Immature natural killer cell (primary cell): ENCODE data around the gene CALHM5. TPM values are rescaled to one million over a fixed set of nuclear protein-coding genes. Genes with fewer than 3 reads are reported as not detected.
A peak's percentile ranks its signal among the peaks of the same experiment; 100 is the strongest.

Source experiments
- DNase-seq, 3 donors: peaks; one replicate each; pipeline ENCODE4 v3.0.0; 2022; ENCODE audit warnings: mixed read lengths in 1 of 3
- H3K27ac Mint-ChIP-seq, 6 donors: one replicate each; pipeline ENCODE4 v1.8.0; 2020; ENCODE audit warnings: mixed read lengths in 6 of 6, mild to moderate bottlenecking in 5 of 6, inconsistent platforms in 4 of 6, moderate library complexity in 3 of 6
- H3K27me3 Mint-ChIP-seq, 3 donors: one replicate each; pipeline ENCODE4 v1.8.0; 2020 to 2021; ENCODE audit warnings: low read depth in 3 of 3, mild to moderate bottlenecking in 3 of 3, mixed read lengths in 3 of 3, moderate library complexity in 3 of 3, inconsistent platforms in 1 of 3
- H3K36me3 Mint-ChIP-seq, 3 donors: one replicate each; pipeline ENCODE4 v1.8.0; 2020; ENCODE audit warnings: mixed read lengths in 3 of 3, inconsistent platforms in 2 of 3, mild to moderate bottlenecking in 2 of 3
- H3K4me1 Mint-ChIP-seq, 2 donors: one replicate each; pipeline ENCODE4 v1.8.0; 2020; ENCODE audit warnings: inconsistent platforms in 2 of 2, mild to moderate bottlenecking in 2 of 2, mixed read lengths in 2 of 2, moderate library complexity in 1 of 2
- H3K4me3 Mint-ChIP-seq, 5 donors: one replicate each; pipeline ENCODE4 v1.8.0; 2020; ENCODE audit warnings: mild to moderate bottlenecking in 5 of 5, mixed read lengths in 5 of 5, inconsistent platforms in 3 of 5, moderate library complexity in 3 of 5
- H3K9me3 Mint-ChIP-seq, 6 donors: one replicate each; pipeline ENCODE4 v1.8.0; 2020; ENCODE audit warnings: mild to moderate bottlenecking in 6 of 6, mixed read lengths in 6 of 6, inconsistent platforms in 4 of 6, moderate library complexity in 3 of 6
- polyA plus RNA-seq, 3 donors: library from polyadenylated mRNA; unstranded; fragments of 300-500 nt; fragmentation: Illumina TruSeq; gene quantifications; one replicate each; pipeline ENCODE4 v1.2.3, GENCODE V29; 2021

The CALHM5 gene
- polyA plus RNA-seq, 3 donors from 2014 or later, result not detected

DNA sequence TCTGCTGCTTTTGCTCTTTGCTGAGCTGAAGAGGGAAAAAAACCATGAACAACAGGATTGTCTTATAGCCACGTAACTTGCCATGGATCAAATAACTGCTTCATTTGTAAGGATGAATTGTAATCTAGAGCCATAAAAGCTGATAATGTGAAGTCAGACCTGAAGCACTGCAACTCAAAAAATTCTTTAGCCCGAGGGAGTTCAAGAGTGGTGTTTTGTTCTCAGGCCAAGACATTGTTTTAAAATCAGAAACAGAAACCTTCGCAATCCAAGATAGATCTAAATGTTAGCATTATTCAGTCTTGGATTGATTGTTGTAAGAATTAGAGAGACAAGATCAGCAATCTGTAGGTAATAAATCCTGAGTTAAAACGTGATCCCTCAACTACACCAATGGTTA lies 34.2 kb downstream of the CALHM5 start, which contains the start of gene TRAPPC3L:
TRAPPC3L (minus strand) TSS at position 34 of the 400 bp plus-strand sequence. CDS start 170 bp downstream, outside the sequence.
- Mint-ChIP-seq H3K9me3 (peaks cover 0 to 2% (median 0%) of the 10 kb centered on the region in 6 donors), H3K36me3 (no peaks in the 10 kb centered on the region), H3K4me1 (no peaks in the 10 kb centered on the region), H3K4me3 (no peak within 1 kb of the TSS), H3K27ac (no peak within 1 kb of the TSS), H3K27me3 (peaks cover 0 to 6% (median 5%) of the 10 kb centered on the region in 3 donors)
- no peak for DNase-seq

DNA sequence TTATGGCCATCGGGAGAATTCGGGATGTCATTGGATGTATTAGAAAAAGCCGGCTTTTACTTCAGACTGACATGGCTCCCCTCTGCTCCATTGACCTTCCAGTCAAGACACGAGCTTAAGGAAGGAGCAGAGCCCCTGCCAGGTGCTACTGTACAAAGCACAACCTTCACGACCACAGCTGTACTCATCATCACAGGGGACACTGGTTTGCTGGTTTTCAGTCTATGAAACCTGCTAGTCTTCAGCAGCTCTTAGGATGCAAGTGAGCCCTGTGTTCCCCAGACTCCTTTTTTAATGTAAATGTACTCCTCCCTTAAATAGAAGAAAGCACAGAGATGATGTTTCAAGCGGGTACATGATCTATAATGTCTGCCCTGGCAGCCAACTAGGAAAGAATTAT lies 35.9 kb downstream of the CALHM5 start:
- DNase-seq, result no peak
- peaks cover 0 to 2% (median 0%) of the 10 kb centered on the region in 6 donors for H3K9me3 Mint-ChIP-seq
- no peaks in the 10 kb centered on the region for H3K4me1 Mint-ChIP-seq
- no peak overlapping the region for H3K27ac Mint-ChIP-seq
- H3K36me3 Mint-ChIP-seq, result no peaks in the 10 kb centered on the region
- H3K27me3 Mint-ChIP-seq, result peaks cover 0 to 10% (median 4%) of the 10 kb centered on the region in 3 donors
- no peak overlapping the region for H3K4me3 Mint-ChIP-seq

DNA sequence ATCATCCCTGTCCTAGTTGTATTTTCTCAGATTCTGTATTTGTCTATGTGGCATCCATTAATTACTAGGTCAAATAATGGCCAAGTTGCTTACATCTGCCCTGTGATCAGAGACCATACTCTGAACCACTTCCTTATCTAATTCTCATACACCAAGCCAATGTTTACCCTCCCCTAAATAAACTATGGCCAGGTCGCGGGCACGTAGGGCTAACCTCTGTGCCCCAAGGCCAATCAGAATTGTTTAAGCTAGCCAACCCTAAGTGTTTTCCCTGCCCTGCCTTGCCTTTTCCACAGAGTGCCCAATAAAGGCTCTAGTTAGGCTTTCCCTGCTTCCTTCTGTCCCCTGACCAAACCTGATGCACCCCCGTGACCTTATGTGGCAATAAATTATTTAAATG lies 39.4 kb downstream of the CALHM5 start:
- H3K27me3 Mint-ChIP-seq, result peaks cover 1 to 11% (median 1%) of the 10 kb centered on the region in 3 donors
- DNase-seq, result no peak
- H3K27ac Mint-ChIP-seq, result no peak overlapping the region
- H3K36me3 Mint-ChIP-seq, result no peaks in the 10 kb centered on the region
- H3K9me3 Mint-ChIP-seq, result no peaks in the 10 kb centered on the region
- no peak overlapping the region for H3K4me3 Mint-ChIP-seq
- no peaks in the 10 kb centered on the region for H3K4me1 Mint-ChIP-seq

DNA sequence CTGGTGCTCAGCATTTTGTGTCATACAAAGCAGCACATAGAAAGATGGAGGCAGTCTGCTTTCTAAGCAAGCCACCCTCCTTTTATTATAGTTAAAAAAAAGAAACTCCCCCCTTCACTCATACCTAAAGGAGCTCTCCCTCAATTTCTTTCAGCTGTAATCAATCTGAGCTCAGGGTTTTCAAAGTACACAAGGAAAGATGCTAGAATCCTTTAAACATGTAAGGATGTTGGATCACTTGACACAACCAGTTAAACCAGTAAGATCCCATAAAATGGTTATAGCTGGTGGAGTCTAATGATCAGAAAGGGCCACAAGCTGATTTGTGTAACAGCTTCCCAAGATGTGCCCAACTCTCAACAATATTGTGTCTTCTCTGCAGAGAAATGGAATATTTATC lies 42.0 kb downstream of the CALHM5 start, which contains the start of gene CALHM4:
CALHM4 (plus strand) TSS at position 301 of the 400 bp plus-strand sequence; CDS start at position 344, 43 bp downstream.
- Mint-ChIP-seq H3K27ac (no peak within 1 kb of the TSS), H3K36me3 (no peaks in the 10 kb centered on the region), H3K4me3 (no peak within 1 kb of the TSS), H3K9me3 (no peaks in the 10 kb centered on the region), H3K27me3 (peaks cover 0 to 11% (median 1%) of the 10 kb centered on the region in 3 donors), H3K4me1 (no peaks in the 10 kb centered on the region)
- no peak for DNase-seq

DNA sequence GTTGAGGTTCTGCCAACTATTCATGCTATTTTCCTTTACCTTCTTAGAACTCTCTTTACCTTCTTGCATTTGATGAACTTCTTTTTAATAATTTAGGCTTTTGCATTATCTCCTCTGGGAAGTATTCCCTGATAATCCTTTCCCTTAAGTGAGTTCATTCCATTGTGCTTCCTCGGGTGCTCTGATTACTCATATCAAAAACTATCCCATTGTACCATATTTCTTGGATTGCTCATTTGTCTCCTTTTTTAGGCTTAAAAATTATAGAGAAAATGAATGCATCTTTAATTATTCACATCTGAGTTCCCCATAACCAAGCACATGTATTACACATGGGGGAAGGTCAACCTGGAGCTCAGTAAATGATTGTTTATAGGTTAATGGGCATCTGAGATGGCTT lies 44.6 kb downstream of the CALHM5 start:
- Mint-ChIP-seq H3K4me1 (no peaks in the 10 kb centered on the region), H3K27me3 (peaks cover 0 to 4% (median 1%) of the 10 kb centered on the region in 3 donors), H3K9me3 (no peaks in the 10 kb centered on the region), H3K36me3 (no peaks in the 10 kb centered on the region), H3K27ac (no peak overlapping the region), H3K4me3 (no peak overlapping the region)
- no peak for DNase-seq

DNA sequence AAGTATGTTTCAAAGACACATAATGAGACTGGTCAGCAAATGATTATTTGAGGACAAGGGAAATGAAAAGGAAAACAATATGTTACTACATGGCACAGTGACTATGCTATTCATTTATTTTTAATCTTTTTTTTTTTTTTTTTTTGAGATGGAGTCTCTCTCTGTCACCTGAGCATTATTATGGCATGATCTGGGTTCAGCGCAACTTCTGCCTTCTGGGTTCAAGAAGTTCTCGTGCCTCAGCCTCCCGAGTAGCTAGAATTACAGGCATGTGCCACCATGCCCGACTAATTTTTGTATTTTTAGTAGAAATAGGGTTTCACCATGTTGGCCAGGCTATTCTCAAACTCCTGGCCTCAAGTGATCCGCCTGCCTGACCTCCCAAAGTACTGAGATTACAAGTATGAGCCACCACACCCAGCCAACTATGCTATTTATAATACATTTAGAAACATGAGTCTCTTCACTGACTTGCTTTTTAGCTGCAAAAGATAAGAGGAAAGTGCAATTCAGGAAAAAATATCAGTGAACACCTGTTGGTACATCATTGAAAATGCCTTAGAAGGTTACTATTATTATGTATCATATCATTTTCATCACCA lies 45.5 kb downstream of the CALHM5 start:
- Mint-ChIP-seq H3K27me3 (peaks cover 0 to 4% (median 3%) of the 10 kb centered on the region in 3 donors), H3K36me3 (no peaks in the 10 kb centered on the region), H3K9me3 (no peaks in the 10 kb centered on the region), H3K27ac (no peak overlapping the region), H3K4me1 (no peaks in the 10 kb centered on the region), H3K4me3 (no peak overlapping the region)
- DNase-seq, result no peak

DNA sequence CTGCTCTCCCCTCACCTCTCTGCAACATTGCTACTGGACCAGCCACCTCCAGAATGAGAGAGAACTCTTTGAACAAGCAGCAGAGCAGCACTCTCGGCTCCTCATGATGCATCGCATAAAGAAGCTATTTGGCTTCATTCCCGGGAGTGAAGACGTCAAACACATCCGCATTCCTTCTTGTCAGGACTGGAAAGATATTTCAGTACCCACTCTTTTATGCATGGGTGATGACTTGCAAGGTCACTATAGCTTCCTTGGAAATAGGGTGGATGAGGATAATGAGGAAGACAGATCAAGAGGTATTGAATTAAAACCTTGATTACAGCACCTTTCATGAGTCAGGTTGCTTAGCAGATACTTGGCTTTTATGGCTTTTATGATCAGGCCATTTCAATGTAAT lies 46.5 kb downstream of the CALHM5 start:
- Mint-ChIP-seq H3K9me3 (no peaks in the 10 kb centered on the region), H3K27ac (no peak overlapping the region), H3K36me3 (no peaks in the 10 kb centered on the region), H3K4me3 (no peak overlapping the region), H3K4me1 (no peaks in the 10 kb centered on the region), H3K27me3 (peaks cover 2 to 4% (median 3%) of the 10 kb centered on the region in 3 donors)
- no peak for DNase-seq

DNA sequence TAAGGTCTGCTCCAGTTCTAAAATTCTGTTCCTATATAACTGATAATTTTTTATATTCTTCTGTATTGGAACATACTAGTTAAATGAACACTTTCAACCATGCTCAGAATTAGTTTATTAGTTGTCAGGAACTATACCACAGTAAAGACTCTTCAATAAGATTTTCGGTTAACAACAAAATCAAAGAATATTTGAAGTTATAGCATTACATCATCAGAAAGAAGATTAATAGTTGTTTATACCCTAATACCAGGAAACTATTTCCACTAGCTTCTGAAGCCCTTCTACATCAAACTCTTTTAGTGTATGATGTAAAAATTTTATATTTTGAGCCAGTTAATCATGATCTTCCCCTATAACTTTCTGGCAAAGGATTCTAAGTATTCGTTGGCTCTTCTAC lies 48.7 kb downstream of the CALHM5 start:
- Mint-ChIP-seq H3K4me3 (no peak overlapping the region), H3K27ac (no peak overlapping the region), H3K9me3 (no peaks in the 10 kb centered on the region), H3K36me3 (peaks cover 0 to 3% (median 0%) of the 10 kb centered on the region in 3 donors), H3K4me1 (no peaks in the 10 kb centered on the region), H3K27me3 (peaks cover 2 to 4% (median 3%) of the 10 kb centered on the region in 3 donors)
- no peak for DNase-seq

DNA sequence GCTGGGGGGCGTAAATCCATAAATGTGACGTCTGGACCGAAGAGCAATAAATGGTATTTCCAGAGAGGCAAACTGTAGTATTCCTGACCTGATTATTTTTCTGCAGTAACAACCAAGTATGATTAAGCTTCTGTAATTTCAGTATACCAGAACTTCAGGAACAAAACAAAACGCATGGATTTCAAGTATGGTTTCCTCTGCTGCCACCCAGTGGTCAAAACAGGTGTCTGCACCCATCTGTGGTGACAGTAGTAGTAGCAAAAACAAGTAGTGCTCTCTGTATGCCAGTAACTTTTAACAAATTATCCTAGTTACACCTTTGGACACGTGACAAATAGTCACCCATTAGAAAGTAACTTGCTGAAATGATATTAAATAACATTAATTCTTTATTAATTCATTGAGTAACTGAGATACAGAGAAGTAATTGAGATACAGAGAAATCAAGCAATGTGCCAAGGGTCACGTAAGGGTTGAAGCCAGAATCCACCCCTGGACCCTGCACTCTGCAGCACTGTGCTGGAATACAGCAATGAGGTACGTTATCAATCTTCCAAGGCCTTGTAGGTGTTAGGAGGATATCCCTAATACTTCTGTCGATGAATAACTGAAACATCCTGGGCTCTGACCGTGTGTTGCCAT lies 50.1 kb downstream of the CALHM5 start:
- Mint-ChIP-seq H3K36me3 (peaks cover 0 to 3% (median 0%) of the 10 kb centered on the region in 3 donors), H3K27me3 (peaks cover 4 to 5% (median 4%) of the 10 kb centered on the region in 3 donors), H3K27ac (peak overlapping the region in 1 of 6 donors; percentile 26), H3K4me3 (no peak overlapping the region), H3K9me3 (no peaks in the 10 kb centered on the region), H3K4me1 (no peaks in the 10 kb centered on the region)
- DNase-seq, result peak; percentile 51 to 62 (median 58)

DNA sequence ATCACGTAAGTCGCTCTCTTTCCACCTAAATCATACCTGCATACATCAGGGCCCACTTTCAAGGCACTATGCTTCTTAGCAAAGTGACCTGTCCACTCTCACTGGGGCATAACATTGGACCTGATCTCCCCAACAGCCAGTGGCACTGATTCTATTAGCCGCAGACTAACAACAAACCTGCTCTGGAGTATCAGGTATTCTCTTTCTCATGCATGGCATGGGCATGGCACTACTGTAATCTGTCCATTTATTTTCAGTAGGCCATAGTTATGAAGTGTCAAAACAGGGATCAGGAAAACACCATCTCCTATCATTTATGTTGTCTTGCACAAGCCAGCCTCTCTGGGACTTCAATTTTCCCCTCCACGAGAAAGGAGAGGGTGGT lies 50.6 kb downstream of the CALHM5 start:
- no peak for DNase-seq
- Mint-ChIP-seq H3K4me1 (no peaks in the 10 kb centered on the region), H3K27ac (no peak overlapping the region), H3K9me3 (no peaks in the 10 kb centered on the region), H3K36me3 (peaks cover 0 to 3% (median 0%) of the 10 kb centered on the region in 3 donors), H3K27me3 (peaks cover 5 to 9% (median 7%) of the 10 kb centered on the region in 3 donors), H3K4me3 (no peak overlapping the region)

DNA sequence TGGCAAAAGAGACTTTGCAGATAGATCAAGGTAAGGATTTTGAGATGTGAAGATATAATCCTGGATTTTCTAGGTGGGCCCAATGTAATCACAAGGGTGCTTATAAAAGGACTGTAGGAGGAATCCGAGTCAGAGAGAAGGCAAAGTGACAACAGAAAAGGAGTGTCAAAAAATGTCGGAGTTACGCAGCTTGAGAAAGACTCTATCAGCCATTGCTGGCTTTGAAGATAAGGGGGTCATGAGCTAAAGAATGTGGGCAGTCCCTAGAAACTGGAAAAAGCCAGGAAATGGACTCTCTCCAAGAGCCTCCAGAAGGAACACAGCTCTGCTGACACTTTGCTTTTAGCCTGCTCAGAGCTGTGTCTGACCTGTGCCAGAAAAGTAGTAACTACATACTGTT lies 51.2 kb downstream of the CALHM5 start:
- no peak for DNase-seq
- peaks cover 0 to 3% (median 0%) of the 10 kb centered on the region in 3 donors for H3K36me3 Mint-ChIP-seq
- no peaks in the 10 kb centered on the region for H3K4me1 Mint-ChIP-seq
- H3K9me3 Mint-ChIP-seq, result no peaks in the 10 kb centered on the region
- H3K27me3 Mint-ChIP-seq, result peaks cover 7 to 9% (median 7%) of the 10 kb centered on the region in 3 donors
- H3K27ac Mint-ChIP-seq, result no peak overlapping the region
- H3K4me3 Mint-ChIP-seq, result no peak overlapping the region

DNA sequence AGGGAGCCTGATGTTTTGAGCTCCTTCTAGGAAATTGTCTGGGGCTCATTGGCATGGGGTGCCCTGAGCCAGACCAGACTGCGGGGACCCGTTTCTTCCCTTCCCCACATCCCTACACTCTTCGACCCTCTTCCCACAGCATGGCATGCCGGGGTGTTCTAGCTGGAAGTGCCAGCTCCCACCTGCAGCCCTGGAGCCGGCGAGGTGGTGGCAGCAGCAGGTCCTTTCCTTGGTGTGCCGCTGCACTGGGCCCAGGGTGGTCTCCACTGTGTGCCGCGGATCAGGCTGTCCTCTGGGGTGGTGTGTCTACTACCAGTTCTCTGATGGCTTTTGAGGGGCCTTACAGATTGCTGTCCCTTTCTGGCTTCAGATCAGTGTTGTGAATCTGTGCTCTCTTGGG lies 52.4 kb downstream of the CALHM5 start:
- H3K36me3 Mint-ChIP-seq, result peaks cover 0 to 3% (median 0%) of the 10 kb centered on the region in 3 donors
- no peak for DNase-seq
- H3K9me3 Mint-ChIP-seq, result no peaks in the 10 kb centered on the region
- no peak overlapping the region for H3K4me3 Mint-ChIP-seq
- H3K27ac Mint-ChIP-seq, result no peak overlapping the region
- H3K4me1 Mint-ChIP-seq, result peaks cover 0 to 2% of the 10 kb centered on the region in 2 donors
- peaks cover 7 to 9% (median 7%) of the 10 kb centered on the region in 3 donors for H3K27me3 Mint-ChIP-seq

DNA sequence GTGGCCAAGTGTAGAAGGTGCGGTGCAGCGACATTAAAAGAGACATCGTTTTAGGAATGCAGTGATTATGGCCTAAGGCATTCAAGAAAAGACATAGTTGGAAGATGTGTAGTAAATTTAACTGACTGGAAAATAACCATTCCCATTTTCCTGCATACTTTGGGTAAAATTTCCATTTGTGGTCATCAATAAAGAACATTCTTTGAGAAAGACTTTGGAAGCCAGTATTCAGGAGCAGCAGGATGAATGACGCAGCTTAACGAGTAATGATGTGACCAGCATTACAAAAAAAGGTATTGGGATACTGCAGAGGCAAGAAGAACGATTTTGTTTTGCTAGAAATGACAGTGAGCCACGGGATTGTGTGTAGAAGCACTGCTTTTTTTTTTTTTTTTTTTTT lies 52.9 kb downstream of the CALHM5 start:
- Mint-ChIP-seq H3K36me3 (peaks cover 0 to 3% (median 0%) of the 10 kb centered on the region in 3 donors), H3K4me1 (peaks cover 0 to 6% of the 10 kb centered on the region in 2 donors), H3K27me3 (peaks cover 7 to 9% (median 7%) of the 10 kb centered on the region in 3 donors), H3K9me3 (no peaks in the 10 kb centered on the region), H3K27ac (no peak overlapping the region), H3K4me3 (no peak overlapping the region)
- no peak for DNase-seq
